Measurements from ENCODE around the gene ITPKA.

- no peak for TF ChIP-seq CTCF (IDR thresholded peaks at IDR 0.05)
- no peak for TF ChIP-seq POLR2A (IDR thresholded peaks at IDR 0.05)
Measured at GRCh38 chr15:41505776-41506175, 12.1 kb downstream of the ITPKA start.

Data from thyroid gland (tissue), 4 donors.